CD14-positive monocyte (primary cell): ENCODE data around the gene NPPB. TPM values are rescaled to one million over a fixed set of nuclear protein-coding genes. Genes with fewer than 3 reads are reported as not detected.
A peak's percentile ranks its signal among the peaks of the same experiment; 100 is the strongest.

Experiments used
- DNase-seq, 3 donors: peaks; one replicate each; pipeline ENCODE4 v3.0.0-alpha.2; 2011 to 2022
- H2AFZ ChIP-seq: 2 replicates; pipeline ENCODE4 v1.6.0; 2012; ENCODE audit warnings: mild to moderate bottlenecking, low read depth, low read length, inconsistent platforms; ENCODE audit not compliant: insufficient read depth, poor library complexity, severe bottlenecking
- H3K27ac ChIP-seq, 2 donors: 1 replicate in 1 of 2; 2 replicates in 1 of 2; pipeline ENCODE4 v1.5.1; 2012 to 2013; ENCODE audit warnings: low read length in 2 of 2, control low read depth in 1 of 2, inconsistent platforms in 1 of 2, low read depth in 1 of 2, mild to moderate bottlenecking in 1 of 2
- H3K27me3 ChIP-seq, 2 donors: one replicate each; pipeline versions ENCODE4 v1.6.0 to v1.6.1; 2011 to 2013; ENCODE audit warnings: low read length in 2 of 2; ENCODE audit not compliant: control insufficient read depth in 2 of 2, insufficient read depth in 2 of 2
- H3K36me3 ChIP-seq, 2 donors: replicated peaks in 1 of 2; 1 replicate in 1 of 2; 2 replicates in 1 of 2; pipeline versions ENCODE4 v1.5.1 to v1.6.1; 2012 to 2013; ENCODE audit warnings: low read length in 2 of 2, control low read depth in 1 of 2, inconsistent platforms in 1 of 2, mild to moderate bottlenecking in 1 of 2; ENCODE audit not compliant: insufficient read depth in 2 of 2, control insufficient read depth in 1 of 2
- H3K4me1 ChIP-seq, 2 donors: 1 replicate in 1 of 2; 2 replicates in 1 of 2; pipeline versions ENCODE4 v1.5.1 to v1.6.1; 2012 to 2013; ENCODE audit warnings: low read length in 2 of 2, control low read depth in 1 of 2, inconsistent platforms in 1 of 2, mild to moderate bottlenecking in 1 of 2, moderate library complexity in 1 of 2; ENCODE audit not compliant: insufficient read depth in 2 of 2, control insufficient read depth in 1 of 2
- H3K4me2 ChIP-seq: replicated peaks from 2 replicates; pipeline ENCODE3; 2012; ENCODE audit warnings: low read length, moderate library complexity, mild to moderate bottlenecking; ENCODE audit not compliant: poor library complexity, severe bottlenecking; ENCODE audit errors: extremely low read depth
- H3K4me3 ChIP-seq, 3 experiments: fragments of 200-600 bp in 1 of 3; sonication (generic) in 1 of 3; replicated peaks in 1 of 3; 1 replicate in 2 of 3; 2 replicates in 1 of 3; pipeline ENCODE4 v1.5.1; 2011 to 2013; ENCODE audit warnings: low read length in 3 of 3, mild to moderate bottlenecking in 3 of 3, control low read depth in 2 of 3, low read depth in 2 of 3, inconsistent platforms in 1 of 3, moderate library complexity in 1 of 3
- H3K79me2 ChIP-seq: 2 replicates; pipeline ENCODE4 v1.6.0; 2012; ENCODE audit warnings: mild to moderate bottlenecking, control low read depth, inconsistent platforms, low read length, moderate library complexity; ENCODE audit not compliant: insufficient read depth
- H3K9ac ChIP-seq: 2 replicates; pipeline ENCODE4 v1.6.0; 2017; ENCODE audit warnings: low read length, mild to moderate bottlenecking; ENCODE audit not compliant: insufficient read depth, poor library complexity, severe bottlenecking
- H3K9me3 ChIP-seq, 2 donors: replicated peaks in 1 of 2; 1 replicate in 1 of 2; 2 replicates in 1 of 2; pipeline versions ENCODE4 v1.5.1 to v1.6.1; 2012 to 2013; ENCODE audit warnings: low read length in 2 of 2, control low read depth in 1 of 2; ENCODE audit not compliant: control insufficient read depth in 1 of 2, insufficient read depth in 1 of 2
- H4K20me1 ChIP-seq: 2 replicates; pipeline ENCODE4 v1.6.0; 2012; ENCODE audit warnings: mild to moderate bottlenecking, low read length, control low read depth, moderate library complexity; ENCODE audit not compliant: insufficient read depth
- H3K27ac Mint-ChIP-seq, 7 donors: one replicate each; pipeline ENCODE4 v1.8.0; 2020; ENCODE audit warnings: mild to moderate bottlenecking in 7 of 7, mixed read lengths in 7 of 7, moderate library complexity in 6 of 7, inconsistent platforms in 2 of 7
- H3K27me3 Mint-ChIP-seq, 3 donors: one replicate each; pipeline ENCODE4 v1.8.0; 2021 to 2022; ENCODE audit warnings: low read depth in 3 of 3, mild to moderate bottlenecking in 3 of 3, mixed read lengths in 3 of 3, moderate library complexity in 3 of 3, inconsistent platforms in 1 of 3
- H3K36me3 Mint-ChIP-seq, 2 donors: one replicate each; pipeline ENCODE4 v1.8.0; 2020; ENCODE audit warnings: mixed read lengths in 2 of 2, inconsistent platforms in 1 of 2, mild to moderate bottlenecking in 1 of 2
- H3K4me1 Mint-ChIP-seq: one replicate; pipeline ENCODE4 v1.8.0; 2020; ENCODE audit warnings: mild to moderate bottlenecking, mixed read lengths
- H3K4me3 Mint-ChIP-seq, 2 donors: one replicate each; pipeline ENCODE4 v1.8.0; 2020; ENCODE audit warnings: mild to moderate bottlenecking in 2 of 2, mixed read lengths in 2 of 2, moderate library complexity in 1 of 2
- H3K9me3 Mint-ChIP-seq, 7 donors: one replicate each; pipeline ENCODE4 v1.8.0; 2020 to 2022; ENCODE audit warnings: mixed read lengths in 7 of 7, mild to moderate bottlenecking in 6 of 7, moderate library complexity in 6 of 7, inconsistent platforms in 2 of 7
- CTCF ChIP-seq: fragments of 200-600 bp; IDR thresholded peaks from one replicate; pipeline ENCODE4 v1.8.0; 2022; ENCODE audit warnings: antibody characterized with exemption, mild to moderate bottlenecking
- WGBS: methylation state at CpG from one replicate; pipeline ENCODE4 v1.1.5; 2013; ENCODE audit warnings: missing lambda C conversion rate; ENCODE audit not compliant: insufficient coverage; 5-methylcytosine and 5-hydroxymethylcytosine counted together
- intact Hi-C, 2 donors: fragments of 100-400 bp; cut with micrococcal nuclease; formaldehyde crosslinking; loops; one replicate each; pipeline versions ENCODE4 v1.15.0 to v1.15.1; 2023
- polyA plus RNA-seq, 3 donors: library from polyadenylated mRNA; depleted of rRNA in 1 of 3; unstranded in 2 of 3; stranded (reverse) in 1 of 3; fragments of 300-500 nt in 2 of 3; fragments of >200 nt in 1 of 3; fragmentation: Illumina TruSeq in 2 of 3; gene quantifications; 1 replicate in 2 of 3; 2 replicates in 1 of 3; pipeline ENCODE4 v1.2.3, GENCODE V29; 2012 to 2021

The NPPB gene
- polyA plus RNA-seq, 3 donors = not detected

- Histone ChIP-seq H3K4me1 (peaks cover 36 to 42% of the 10 kb centered on the region in 2 donors), H3K4me2 (no peak overlapping the region), H4K20me1 (peaks cover 20% of the 10 kb centered on the region), H3K9ac (no peak overlapping the region), H3K36me3 (peaks cover 26 to 54% of the 10 kb centered on the region in 2 donors), H3K9me3 (no peaks in the 10 kb centered on the region), H2AFZ (no peak overlapping the region), H3K4me3 (no peak overlapping the region), H3K27ac (no peak overlapping the region), H3K27me3 (no peaks in the 10 kb centered on the region), H3K79me2 (no peaks in the 10 kb centered on the region)
- DNase-seq = no peak
- TF ChIP-seq CTCF = no peak
- no peak overlapping the region for H3K27ac Mint-ChIP-seq
- no peaks in the 10 kb centered on the region for H3K9me3 Mint-ChIP-seq
- intact Hi-C loops = no loop called here
- no CpG with 5 or more reads among the region's 5 CpGs for WGBS
- peaks cover 40% of the 10 kb centered on the region for H3K4me1 Mint-ChIP-seq
- H3K4me3 Mint-ChIP-seq = no peak overlapping the region
- peaks cover 0 to 1% (median 0%) of the 10 kb centered on the region in 3 donors for H3K27me3 Mint-ChIP-seq
- peaks cover 60 to 66% of the 10 kb centered on the region in 2 donors for H3K36me3 Mint-ChIP-seq
Measured at GRCh38 chr1:11845641-11846335, 13.0 kb downstream of the NPPB start.

GRCh38 chr1:11842154-11843041, 16.3 kb downstream of the NPPB start:
- H3K27ac ChIP-seq = peak overlapping the region; percentile 56 to 76
- H2AFZ ChIP-seq = no peak overlapping the region
- Mint-ChIP-seq H3K27me3 (no peaks in the 10 kb centered on the region), H3K4me1 (peaks cover 42% of the 10 kb centered on the region), H3K9me3 (no peaks in the 10 kb centered on the region), H3K4me3 (peak overlapping the region; percentile 40 to 42), H3K27ac (peak overlapping the region in 6 of 7 donors; percentile 46 to 85 (median 74)), H3K36me3 (peaks cover 80 to 89% of the 10 kb centered on the region in 2 donors)
- H3K4me1 ChIP-seq = peaks cover 36 to 41% of the 10 kb centered on the region in 2 donors
- no peaks in the 10 kb centered on the region for H3K27me3 ChIP-seq
- no peak for TF ChIP-seq CTCF
- H3K4me2 ChIP-seq = peak overlapping the region; percentile 62
- no peaks in the 10 kb centered on the region for H3K9me3 ChIP-seq
- 5% methylated on average over 15 of the region's 19 CpGs for WGBS
- DNase-seq = peak; percentile 41 to 69 (median 57)
- H3K4me3 ChIP-seq = peak overlapping the region in 1 of 3 experiments; percentile 59
- no peak overlapping the region for H3K9ac ChIP-seq
- peaks cover 30% of the 10 kb centered on the region for H4K20me1 ChIP-seq
- intact Hi-C loops = no loop called here
- H3K79me2 ChIP-seq = no peaks in the 10 kb centered on the region
- H3K36me3 ChIP-seq = peaks cover 56 to 78% of the 10 kb centered on the region in 2 donors
